Adrenal gland (tissue), 12 donors: ENCODE data around the gene SORCS3. TPM values are rescaled to one million over a fixed set of nuclear protein-coding genes. Genes with fewer than 3 reads are reported as not detected.
A peak's percentile ranks its signal among the peaks of the same experiment; 100 is the strongest.

Experiments used
- DNase-seq, 7 donors: peaks; one replicate each; pipeline ENCODE4 v3.0.0-alpha.2; 2019 to 2020
- H3K27ac ChIP-seq, 5 donors: fragments of 200-600 bp; sonication (generic) in 4 of 5; 1 replicate in 3 of 5; 2 replicates in 2 of 5; pipeline versions ENCODE4 v1.5.1 to v1.8.0; 2016 to 2020; ENCODE audit warnings: mild to moderate bottlenecking in 1 of 5
- H3K27me3 ChIP-seq: fragments of 200-600 bp; 2 replicates; pipeline ENCODE4 v1.8.0; 2021
- H3K36me3 ChIP-seq, 2 donors: fragments of 200-600 bp; replicated peaks in 1 of 2; 1 replicate in 1 of 2; 2 replicates in 1 of 2; pipeline versions ENCODE4 v1.5.1 to v1.8.0; 2018 to 2022
- H3K4me1 ChIP-seq, 2 donors: fragments of 200-600 bp; replicated peaks in 1 of 2; 1 replicate in 1 of 2; 2 replicates in 1 of 2; pipeline versions ENCODE4 v1.5.1 to v1.8.0; 2018 to 2021
- H3K4me3 ChIP-seq, 4 donors: fragments of 200-600 bp; sonication (generic) in 3 of 4; one replicate each; pipeline ENCODE4 v1.5.1; 2016 to 2018
- H3K9me3 ChIP-seq, 3 donors: fragments of 200-600 bp; sonication (generic) in 1 of 3; replicated peaks in 1 of 3; 1 replicate in 2 of 3; 2 replicates in 1 of 3; pipeline versions ENCODE4 v1.5.1 to v1.8.0; 2016 to 2021
- POLR2A ChIP-seq, 2 donors: fragments of 450-650 bp; IDR thresholded peaks; one replicate each; pipeline ENCODE4 v1.6.1; 2017; ENCODE audit warnings: antibody characterized with exemption in 2 of 2, mild to moderate bottlenecking in 2 of 2, moderate library complexity in 1 of 2
- WGBS, 4 donors: extraction: QIAGEN DNeasy Blood & Tissue Kit in 2 of 4; methylation state at CpG; one replicate each; pipeline versions ENCODE4 v1.1.5 to v1.1.7; 2013 to 2017; 5-methylcytosine and 5-hydroxymethylcytosine counted together
- intact Hi-C, 2 donors: fragments of 100-400 bp; cut with DNase I; formaldehyde crosslinking; loops; one replicate each; pipeline versions ENCODE4 v1.14.1 to v1.15.0; 2022 to 2023
- polyA plus RNA-seq, 3 donors: library from polyadenylated mRNA; stranded (reverse); fragments of 200-250 nt in 2 of 3; fragments of 350-450 nt in 1 of 3; fragmentation: Illumina TruSeq in 1 of 3; extraction: RNeasy Lipid Tissue Mini Kit (QIAGEN cat#74804) in 1 of 3; gene quantifications; one replicate each; pipeline ENCODE4 v1.2.3, GENCODE V29; 2013 to 2014
- total RNA-seq, 9 donors: library from RNA; depleted of rRNA in 4 of 9; stranded (reverse); fragments of >200 nt in 4 of 9; fragments of 120-200 nt in 1 of 9; fragmentation: NEBNext Ultra II Directional in 1 of 9; extraction: Animal tissue kit (Norgen Biotek cat#: 25700) in 1 of 9; gene quantifications; one replicate each; pipeline versions ENCODE4 v1.1.0 to v1.2.4, GENCODE V29; 2013 to 2023
- TF ChIP-seq, protein P1 (sequence below), 6 experiments: fragments of 450-650 bp in 4 of 6; fragments of 200-600 bp in 2 of 6; sonication (generic) in 1 of 6; IDR thresholded peaks; 1 replicate in 5 of 6; 2 replicates in 1 of 6; pipeline versions ENCODE4 v1.5.1 to v1.8.0; 2016 to 2021; ENCODE audit warnings: antibody characterized with exemption in 6 of 6, mild to moderate bottlenecking in 2 of 6, moderate library complexity in 1 of 6
- donor health status: healthy with polysubstance abuse.
- donor health status: Bipolar disorder and iron deficiency.
- donor health status: DM: yes; HTN: yes; CAD: no.
- donor health status: DM: no; HTN: no; CAD: no.
- donor health status: DM: no; HTN: no; CAD: no.
- donor health status: DM: yes; HTN: yes; CAD: no.

The SORCS3 gene
- total and polyA plus RNA-seq, 12 donors: 0.22 to 3.4 (median 1.2) TPM; not detected in 2

DNA sequence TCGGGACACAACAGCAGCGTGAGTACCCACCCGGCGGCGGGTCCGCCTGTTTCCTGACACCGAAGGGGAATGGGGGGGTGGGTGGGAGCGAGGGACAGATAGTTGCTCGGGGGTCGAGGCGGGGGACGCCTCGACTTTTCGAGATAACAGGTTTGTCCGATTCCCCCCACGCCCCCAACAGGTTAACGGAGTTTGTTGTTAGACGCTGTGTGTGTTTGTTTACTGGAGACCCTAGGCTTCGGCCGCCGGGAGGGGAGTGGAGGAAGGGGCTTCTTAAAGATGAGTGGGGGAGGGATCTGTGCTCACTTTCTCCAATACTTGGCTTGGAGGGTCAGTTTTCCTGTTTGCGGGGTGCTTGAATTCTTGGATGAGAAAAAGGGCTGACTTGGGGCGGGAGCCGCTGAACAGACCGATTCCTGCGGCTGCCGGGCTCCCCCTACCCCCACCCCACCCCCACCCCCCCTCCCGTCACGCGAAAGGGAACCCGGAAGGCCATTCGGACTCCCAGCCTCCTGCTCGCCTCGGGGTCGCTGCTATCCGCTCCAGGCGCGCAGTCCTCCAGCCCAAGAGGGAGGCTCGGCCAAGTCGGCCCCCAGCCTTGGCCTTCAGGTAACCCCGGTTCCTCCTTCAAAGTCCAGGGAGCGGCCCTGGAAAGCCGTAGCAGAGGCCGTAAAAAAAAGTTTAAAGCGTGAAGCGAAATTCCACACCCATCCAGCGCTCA is 1.0 kb downstream of the SORCS3 start:
- WGBS, 4 donors: 1% methylated on average over 26 to 47 of the region's 47 CpGs
- no peaks in the 10 kb centered on the region for H3K9me3 ChIP-seq
- no peak overlapping the region for H3K27ac ChIP-seq
- intact Hi-C loops: no loop called here
- H3K4me1 ChIP-seq: no peaks in the 10 kb centered on the region
- H3K36me3 ChIP-seq: no peaks in the 10 kb centered on the region
- H3K27me3 ChIP-seq: peaks cover 48% of the 10 kb centered on the region
- TF ChIP-seq POLR2A (IDR thresholded peaks at IDR 0.05): no peak
- TF ChIP-seq, protein P1, sequence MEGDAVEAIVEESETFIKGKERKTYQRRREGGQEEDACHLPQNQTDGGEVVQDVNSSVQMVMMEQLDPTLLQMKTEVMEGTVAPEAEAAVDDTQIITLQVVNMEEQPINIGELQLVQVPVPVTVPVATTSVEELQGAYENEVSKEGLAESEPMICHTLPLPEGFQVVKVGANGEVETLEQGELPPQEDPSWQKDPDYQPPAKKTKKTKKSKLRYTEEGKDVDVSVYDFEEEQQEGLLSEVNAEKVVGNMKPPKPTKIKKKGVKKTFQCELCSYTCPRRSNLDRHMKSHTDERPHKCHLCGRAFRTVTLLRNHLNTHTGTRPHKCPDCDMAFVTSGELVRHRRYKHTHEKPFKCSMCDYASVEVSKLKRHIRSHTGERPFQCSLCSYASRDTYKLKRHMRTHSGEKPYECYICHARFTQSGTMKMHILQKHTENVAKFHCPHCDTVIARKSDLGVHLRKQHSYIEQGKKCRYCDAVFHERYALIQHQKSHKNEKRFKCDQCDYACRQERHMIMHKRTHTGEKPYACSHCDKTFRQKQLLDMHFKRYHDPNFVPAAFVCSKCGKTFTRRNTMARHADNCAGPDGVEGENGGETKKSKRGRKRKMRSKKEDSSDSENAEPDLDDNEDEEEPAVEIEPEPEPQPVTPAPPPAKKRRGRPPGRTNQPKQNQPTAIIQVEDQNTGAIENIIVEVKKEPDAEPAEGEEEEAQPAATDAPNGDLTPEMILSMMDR (IDR thresholded peaks at IDR 0.05): no peak
- no peak for DNase-seq
- H3K4me3 ChIP-seq: no peak overlapping the region

DNA sequence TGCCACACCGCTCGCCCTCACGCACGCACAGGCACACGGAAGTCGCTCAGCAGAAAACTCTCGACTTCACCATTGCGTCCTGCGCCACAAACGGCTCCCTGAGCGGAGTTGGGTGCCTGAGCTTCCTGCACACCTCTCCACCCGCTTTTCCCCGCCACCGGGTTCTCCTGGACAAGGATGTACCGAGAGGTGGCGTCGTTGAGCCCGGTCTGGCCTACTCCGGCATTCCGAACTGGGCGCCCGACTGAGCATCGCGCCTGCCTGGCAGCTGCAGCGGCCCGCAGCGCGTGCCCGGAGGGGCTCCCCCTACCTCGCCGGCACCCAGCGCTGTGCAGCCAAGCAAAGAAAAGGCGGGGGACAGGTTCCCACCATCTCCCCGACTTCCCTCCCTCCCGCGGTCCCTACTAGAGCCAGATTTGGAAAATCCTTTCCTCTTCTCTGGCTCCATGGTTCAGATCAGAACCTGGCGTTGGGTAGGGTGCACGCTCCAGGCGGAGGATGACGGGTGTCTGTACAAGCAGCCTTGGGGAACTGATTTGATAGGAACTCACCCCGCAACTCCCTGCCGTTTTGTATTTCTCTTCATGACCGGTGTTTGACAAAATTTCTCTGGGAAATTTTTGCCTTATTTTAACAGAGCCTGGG is 1.7 kb downstream of the SORCS3 start:
- intact Hi-C loops: no loop called here

DNA sequence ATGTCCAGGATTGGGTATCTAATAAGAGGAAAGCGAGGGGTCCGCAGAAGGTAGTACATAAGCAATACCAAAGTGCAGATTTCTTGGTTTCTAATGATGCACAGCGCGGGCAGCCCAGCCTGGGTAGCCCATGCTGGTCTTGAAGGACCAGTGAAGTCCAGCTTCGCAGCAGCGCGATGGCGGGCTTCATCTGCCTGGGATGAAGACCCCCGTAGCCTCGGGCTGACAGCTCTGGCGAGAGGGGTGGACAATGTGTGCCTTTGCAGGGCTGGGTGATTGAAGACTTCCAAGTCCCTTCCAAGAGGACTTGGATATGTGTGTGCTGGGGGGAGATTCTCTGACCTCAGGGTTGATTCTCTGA is 2.2 kb downstream of the SORCS3 start:
- intact Hi-C loops: no loop called here
- Histone ChIP-seq H3K9me3 (no peaks in the 10 kb centered on the region), H3K27ac (no peak overlapping the region), H3K27me3 (peaks cover 47% of the 10 kb centered on the region), H3K4me3 (no peak overlapping the region), H3K36me3 (no peaks in the 10 kb centered on the region), H3K4me1 (no peaks in the 10 kb centered on the region)
- 69 to 91% (median 79%) methylated on average over 6 to 11 of the region's 11 CpGs for WGBS, 4 donors
- TF ChIP-seq, protein P1 (IDR thresholded peaks at IDR 0.05): no peak
- no peak for TF ChIP-seq POLR2A (IDR thresholded peaks at IDR 0.05)
- no peak for DNase-seq

More for the DNA sequence above, 1.7 kb downstream of the SORCS3 start:
- peak in 5 of 7 donors; percentile 25 to 88 (median 50) for DNase-seq
- TF ChIP-seq POLR2A (IDR thresholded peaks at IDR 0.05): peak in 1 of 2 donors; percentile 9
- TF ChIP-seq, protein P1 (IDR thresholded peaks at IDR 0.05): peak in 3 of 6 experiments; percentile 26 to 32 (median 29)
- Histone ChIP-seq H3K27me3 (peaks cover 47% of the 10 kb centered on the region), H3K36me3 (no peaks in the 10 kb centered on the region), H3K4me1 (no peaks in the 10 kb centered on the region), H3K27ac (no peak overlapping the region), H3K9me3 (no peaks in the 10 kb centered on the region), H3K4me3 (no peak overlapping the region)
- WGBS, 4 donors: 4 to 11% (median 8%) methylated on average over 22 to 43 of the region's 43 CpGs

DNA sequence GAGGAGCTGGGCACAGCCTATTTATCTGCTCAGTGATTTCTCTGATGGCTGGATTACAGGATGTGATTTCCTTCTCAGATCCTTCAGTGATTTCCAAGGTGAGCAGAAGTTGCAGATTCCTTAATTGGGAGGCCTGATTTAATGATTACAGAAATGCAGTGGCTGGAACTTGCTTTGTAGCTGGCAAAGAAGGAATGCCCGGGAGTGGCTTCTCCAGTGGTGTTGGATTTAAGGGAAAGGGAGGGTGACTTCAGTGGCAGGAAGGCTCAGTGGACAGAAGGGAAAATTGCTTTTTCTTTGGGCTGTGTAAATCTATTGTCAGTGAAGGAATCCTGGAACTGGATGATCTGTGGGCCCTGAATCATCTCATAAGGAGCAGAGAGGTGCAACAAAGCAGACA is 5.1 kb downstream of the SORCS3 start:
- intact Hi-C loops: no loop called here
- WGBS, 4 donors: 65 to 78% (median 77%) methylated on average over 1 of the region's 1 CpG
- Histone ChIP-seq H3K4me1 (no peaks in the 10 kb centered on the region), H3K36me3 (no peaks in the 10 kb centered on the region), H3K9me3 (no peaks in the 10 kb centered on the region), H3K4me3 (no peak overlapping the region), H3K27ac (no peak overlapping the region), H3K27me3 (peaks cover 19% of the 10 kb centered on the region)
- no peak for DNase-seq
- TF ChIP-seq, protein P1 (IDR thresholded peaks at IDR 0.05): no peak
- no peak for TF ChIP-seq POLR2A (IDR thresholded peaks at IDR 0.05)
